Measurements from ENCODE around the gene TCEAL8. TPM values are rescaled to one million over a fixed set of nuclear protein-coding genes. Genes with fewer than 3 reads are reported as not detected.

The TCEAL8 gene
- total and polyA plus RNA-seq, 2 of the 8 experiments (the other 6 are each of a cell fraction or from before 2014, with no cell fraction given) = 47.2 to 82.2 TPM

DNA sequence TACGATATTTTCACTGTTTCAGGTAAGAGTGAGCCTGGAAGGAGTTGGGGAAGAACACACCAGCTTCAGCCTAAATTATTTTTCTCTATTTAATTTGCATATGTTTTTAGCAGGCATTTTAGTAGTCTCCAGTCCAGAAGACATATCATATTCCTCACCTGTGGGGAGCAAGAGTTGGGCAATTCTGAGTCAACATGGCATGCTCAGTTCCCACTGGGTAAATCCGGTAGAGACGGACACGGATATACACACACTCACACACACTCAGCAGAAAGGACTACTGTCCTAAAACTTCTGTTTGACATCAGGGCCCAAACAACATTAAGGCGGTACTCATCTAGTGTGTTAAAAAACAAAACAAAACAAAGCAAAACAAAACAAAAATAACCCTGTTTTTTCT lies 44.9 kb downstream of the TCEAL8 start (continued):
- TF ChIP-seq KDM5A (IDR thresholded peaks at IDR 0.05; ENCODE audit: low read length) = no peak
- no peak for TF ChIP-seq SIX5 (IDR thresholded peaks at IDR 0.05; ENCODE audit: low read depth, low read length)
- TF ChIP-seq GABPA (IDR thresholded peaks at IDR 0.05; ENCODE audit: borderline replicate concordance, insufficient read depth, low read length) = no peak
- TF ChIP-seq POLR2AphosphoS5 (IDR thresholded peaks at IDR 0.05; ENCODE audit: low read depth, low read length) = no peak

Other genes with a start within 250 kb of the TCEAL8 start
- gene BEX1, start 191.0 kb downstream of the TCEAL8 start, total RNA-seq (2021; fragmentation: NEBNext Ultra II Directional; extraction: Animal tissue kit (Norgen Biotek cat#: 25700)) = 75.2 and 76.8 TPM in 2 replicates
- gene BEX1, start 191.0 kb downstream of the TCEAL8 start, polyA plus RNA-seq (2011; rRNA removed) = 39.9 and 61.0 TPM in 2 replicates
- gene NXF3, start 162.0 kb downstream of the TCEAL8 start, total RNA-seq (2021; fragmentation: NEBNext Ultra II Directional; extraction: Animal tissue kit (Norgen Biotek cat#: 25700)) = not detected in 2 replicates
- 0.12 TPM in 1 of 2 replicates, not detected in the other for gene NXF3, start 162.0 kb downstream of the TCEAL8 start, polyA plus RNA-seq (2011; rRNA removed)
- 45.1 TPM in 2 replicates for gene BEX4, start 40.0 kb downstream of the TCEAL8 start, total RNA-seq (2021; fragmentation: NEBNext Ultra II Directional; extraction: Animal tissue kit (Norgen Biotek cat#: 25700))
- 16.2 and 27.2 TPM in 2 replicates for gene BEX4, start 40.0 kb downstream of the TCEAL8 start, polyA plus RNA-seq (2011; rRNA removed)
- gene TCEAL5, start 21.6 kb upstream of the TCEAL8 start, total RNA-seq (2021; fragmentation: NEBNext Ultra II Directional; extraction: Animal tissue kit (Norgen Biotek cat#: 25700)) = 6.6 and 7.2 TPM in 2 replicates
- 0.13 and 0.17 TPM in 2 replicates for gene TCEAL5, start 21.6 kb upstream of the TCEAL8 start, polyA plus RNA-seq (2011; rRNA removed)
- gene BEX2, start 55.8 kb upstream of the TCEAL8 start, total RNA-seq (2021; fragmentation: NEBNext Ultra II Directional; extraction: Animal tissue kit (Norgen Biotek cat#: 25700)) = 57.5 and 60.2 TPM in 2 replicates
- gene BEX2, start 55.8 kb upstream of the TCEAL8 start, polyA plus RNA-seq (2011; rRNA removed) = 37.6 and 53.8 TPM in 2 replicates
- gene TCEAL7, start 75.1 kb upstream of the TCEAL8 start, total RNA-seq (2021; fragmentation: NEBNext Ultra II Directional; extraction: Animal tissue kit (Norgen Biotek cat#: 25700)) = 11.6 and 12.9 TPM in 2 replicates
- gene TCEAL7, start 75.1 kb upstream of the TCEAL8 start, polyA plus RNA-seq (2011; rRNA removed) = 3.5 and 7.9 TPM in 2 replicates
- gene TCEAL9, start 101.4 kb upstream of the TCEAL8 start, total RNA-seq (2021; fragmentation: NEBNext Ultra II Directional; extraction: Animal tissue kit (Norgen Biotek cat#: 25700)) = 36.5 and 36.8 TPM in 2 replicates
- 8.8 and 22.2 TPM in 2 replicates for gene TCEAL9, start 101.4 kb upstream of the TCEAL8 start, polyA plus RNA-seq (2011; rRNA removed)
- 310 and 330 TPM in 2 replicates for gene BEX3, start 121.4 kb upstream of the TCEAL8 start, total RNA-seq (2021; fragmentation: NEBNext Ultra II Directional; extraction: Animal tissue kit (Norgen Biotek cat#: 25700))
- 282 and 366 TPM in 2 replicates for gene BEX3, start 121.4 kb upstream of the TCEAL8 start, polyA plus RNA-seq (2011; rRNA removed)

Measured in H1 (cell line).